HUES64 (cell line): ENCODE results near the gene CRYBG1. TPM values are rescaled to one million over a fixed set of nuclear protein-coding genes. Genes with fewer than 3 reads are reported as not detected.

Source experiments
- H3K27ac ChIP-seq: 2 replicates; pipeline ENCODE4 v1.7.0; 2013; ENCODE audit warnings: low read depth, low read length, inconsistent platforms
- H3K27me3 ChIP-seq: 2 replicates; pipeline ENCODE4 v1.6.1; 2013; ENCODE audit warnings: mild to moderate bottlenecking, low read length; ENCODE audit not compliant: insufficient read depth
- H3K36me3 ChIP-seq: 2 replicates; pipeline ENCODE4 v1.6.1; 2013; ENCODE audit warnings: mild to moderate bottlenecking, low read length; ENCODE audit not compliant: insufficient read depth
- H3K4me1 ChIP-seq: 2 replicates; pipeline ENCODE4 v1.6.1; 2013; ENCODE audit warnings: mild to moderate bottlenecking, low read length, moderate library complexity; ENCODE audit not compliant: insufficient read depth
- H3K4me3 ChIP-seq: 2 replicates; pipeline ENCODE4 v1.5.1; 2013; ENCODE audit warnings: mild to moderate bottlenecking, low read length, moderate library complexity
- H3K9ac ChIP-seq: 2 replicates; pipeline ENCODE4 v1.6.1; 2013; ENCODE audit warnings: mild to moderate bottlenecking, low read depth, low read length
- H3K9me3 ChIP-seq: 2 replicates; pipeline ENCODE4 v1.6.1; 2013; ENCODE audit warnings: low read depth, low read length; ENCODE audit not compliant: insufficient read depth
- WGBS: fragments of 150-250, 120-280 bp; methylation state at CpG from one replicate; pipeline ENCODE4 v1.1.7; 2013; ENCODE audit warnings: missing lambda C conversion rate; 5-methylcytosine and 5-hydroxymethylcytosine counted together
- polyA plus RNA-seq, 2 experiments: library from polyadenylated mRNA; stranded (reverse); fragments of 50-300 nt; gene quantifications; one replicate each; pipeline ENCODE4 v1.2.3, GENCODE V29; 2013

Gene CRYBG1
- polyA plus RNA-seq (2013, experiment 1 of 2): 1.4 TPM
- polyA plus RNA-seq (2013, experiment 2 of 2): 2.0 TPM

- peaks cover 4% of the 10 kb centered on the region for H3K4me1 ChIP-seq
- under 1% methylated on average over 66 of the region's 66 CpGs for WGBS
- H3K36me3 ChIP-seq: no peaks in the 10 kb centered on the region
- no peak within 1 kb of the TSS for H3K27ac ChIP-seq
- H3K4me3 ChIP-seq: peak within 1 kb of the TSS; percentile 71
- no peaks in the 10 kb centered on the region for H3K9me3 ChIP-seq
- peak within 1 kb of the TSS; percentile 56 for H3K9ac ChIP-seq
- peaks cover 23% of the 10 kb centered on the region for H3K27me3 ChIP-seq
These were observed at the start of gene CRYBG1 for GRCh38 chr6:106360410-106360988. TSS of gene CRYBG1 (plus strand) at chr6:106360717. CDS start at chr6:106360909, 192 bp downstream.

GRCh38 chr6:106315765-106316374 is 44.6 kb upstream of the CRYBG1 start:
- H3K4me1 ChIP-seq: no peaks in the 10 kb centered on the region
- no peak overlapping the region for H3K27ac ChIP-seq
- H3K4me3 ChIP-seq: no peak overlapping the region
- H3K9me3 ChIP-seq: no peaks in the 10 kb centered on the region
- peaks cover 35% of the 10 kb centered on the region for H3K36me3 ChIP-seq
- 94% methylated on average over 5 of the region's 6 CpGs for WGBS
- no peak overlapping the region for H3K9ac ChIP-seq
- H3K27me3 ChIP-seq: no peaks in the 10 kb centered on the region

- Histone ChIP-seq H3K27ac (no peak overlapping the region), H3K9me3 (no peaks in the 10 kb centered on the region), H3K36me3 (peaks cover 35% of the 10 kb centered on the region), H3K4me3 (no peak overlapping the region), H3K4me1 (no peaks in the 10 kb centered on the region), H3K27me3 (no peaks in the 10 kb centered on the region), H3K9ac (no peak overlapping the region)
- 95% methylated on average over 2 of the region's 3 CpGs for WGBS
These were observed 44.1 kb upstream of the CRYBG1 start for GRCh38 chr6:106316375-106316766.

GRCh38 chr6:106318061-106318460 is 42.5 kb upstream of the CRYBG1 start:
- no peak overlapping the region for H3K27ac ChIP-seq
- H3K9me3 ChIP-seq: no peaks in the 10 kb centered on the region
- 87% methylated on average over 2 of the region's 2 CpGs for WGBS
- no peaks in the 10 kb centered on the region for H3K4me1 ChIP-seq
- H3K36me3 ChIP-seq: peaks cover 30% of the 10 kb centered on the region
- no peak overlapping the region for H3K4me3 ChIP-seq
- no peak overlapping the region for H3K9ac ChIP-seq
- no peaks in the 10 kb centered on the region for H3K27me3 ChIP-seq

DNA sequence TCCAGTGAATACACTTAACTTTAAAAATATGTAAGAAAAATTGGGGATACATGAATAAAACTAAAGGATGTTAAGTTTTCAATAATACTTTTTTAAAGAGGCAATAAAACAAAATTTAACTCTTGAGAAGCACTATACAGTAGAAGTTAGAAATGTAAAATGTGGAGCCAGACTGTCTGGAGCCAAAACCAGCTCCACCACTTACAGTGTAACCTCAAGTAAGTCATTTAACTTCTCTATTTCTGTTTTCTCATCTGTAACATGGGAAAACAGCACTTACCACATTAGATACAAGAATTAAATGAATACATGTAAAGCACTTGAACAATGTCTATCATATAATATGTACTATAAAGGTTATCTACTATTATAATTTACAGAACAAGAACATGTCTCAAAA is 41.7 kb upstream of the CRYBG1 start:
- no peaks in the 10 kb centered on the region for H3K9me3 ChIP-seq
- H3K27ac ChIP-seq: no peak overlapping the region
- H3K4me1 ChIP-seq: peaks cover 2% of the 10 kb centered on the region; the same call in 1 of the 2 replicates
- no peak overlapping the region for H3K9ac ChIP-seq
- H3K4me3 ChIP-seq: no peak overlapping the region
- H3K36me3 ChIP-seq: peaks cover 22% of the 10 kb centered on the region
- H3K27me3 ChIP-seq: no peaks in the 10 kb centered on the region

- H3K9me3 ChIP-seq: no peaks in the 10 kb centered on the region
These were observed 38.6 kb upstream of the CRYBG1 start for GRCh38 chr6:106321940-106322339.

DNA sequence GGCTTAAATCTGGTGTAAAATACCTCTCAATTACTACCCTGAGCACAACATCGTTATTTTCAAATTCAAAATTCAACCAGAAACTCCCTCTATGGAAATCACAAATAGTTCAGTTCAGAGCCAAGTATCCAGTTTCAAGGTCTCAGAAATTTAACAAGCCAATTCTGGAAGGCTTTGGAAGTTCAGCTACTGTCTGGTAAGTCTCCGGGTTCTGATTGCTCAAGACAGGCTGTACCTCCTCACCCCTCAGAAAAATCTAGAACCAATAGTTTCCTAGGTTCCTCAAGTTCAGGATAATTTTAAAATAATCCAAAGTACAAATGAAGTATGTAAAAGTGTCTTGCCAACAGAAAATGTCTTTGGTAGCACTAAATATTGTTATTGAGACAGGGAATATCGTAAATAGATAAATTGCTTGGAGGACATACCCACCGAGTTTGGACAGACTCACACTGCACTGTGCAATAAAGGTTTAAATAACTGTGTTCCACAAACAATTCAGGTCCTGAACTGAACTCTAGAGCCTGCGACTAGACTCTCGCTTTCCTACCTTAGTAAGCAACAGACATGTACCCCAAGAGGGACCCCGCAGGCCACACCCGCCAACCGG is 35.7 kb upstream of the CRYBG1 start:
- H3K27ac ChIP-seq: peak overlapping the region; percentile 97
- H3K4me3 ChIP-seq: peak overlapping the region; percentile 76
- no peaks in the 10 kb centered on the region for H3K36me3 ChIP-seq
- peak overlapping the region; percentile 90 for H3K9ac ChIP-seq
- H3K27me3 ChIP-seq: no peaks in the 10 kb centered on the region
- peaks cover 8% of the 10 kb centered on the region; the same call in 1 of the 2 replicates for H3K4me1 ChIP-seq
- no peaks in the 10 kb centered on the region for H3K9me3 ChIP-seq
- WGBS: 8% methylated on average over 9 of the region's 9 CpGs

More at GRCh38 chr6:106321940-106322339, 38.6 kb upstream of the CRYBG1 start:
- over 99% methylated on average over 4 of the region's 4 CpGs for WGBS
- no peak overlapping the region for H3K27ac ChIP-seq
- peaks cover 8% of the 10 kb centered on the region; the same call in 1 of the 2 replicates for H3K4me1 ChIP-seq
- no peaks in the 10 kb centered on the region for H3K36me3 ChIP-seq
- no peak overlapping the region for H3K4me3 ChIP-seq
- H3K27me3 ChIP-seq: no peaks in the 10 kb centered on the region
- no peak overlapping the region for H3K9ac ChIP-seq

DNA sequence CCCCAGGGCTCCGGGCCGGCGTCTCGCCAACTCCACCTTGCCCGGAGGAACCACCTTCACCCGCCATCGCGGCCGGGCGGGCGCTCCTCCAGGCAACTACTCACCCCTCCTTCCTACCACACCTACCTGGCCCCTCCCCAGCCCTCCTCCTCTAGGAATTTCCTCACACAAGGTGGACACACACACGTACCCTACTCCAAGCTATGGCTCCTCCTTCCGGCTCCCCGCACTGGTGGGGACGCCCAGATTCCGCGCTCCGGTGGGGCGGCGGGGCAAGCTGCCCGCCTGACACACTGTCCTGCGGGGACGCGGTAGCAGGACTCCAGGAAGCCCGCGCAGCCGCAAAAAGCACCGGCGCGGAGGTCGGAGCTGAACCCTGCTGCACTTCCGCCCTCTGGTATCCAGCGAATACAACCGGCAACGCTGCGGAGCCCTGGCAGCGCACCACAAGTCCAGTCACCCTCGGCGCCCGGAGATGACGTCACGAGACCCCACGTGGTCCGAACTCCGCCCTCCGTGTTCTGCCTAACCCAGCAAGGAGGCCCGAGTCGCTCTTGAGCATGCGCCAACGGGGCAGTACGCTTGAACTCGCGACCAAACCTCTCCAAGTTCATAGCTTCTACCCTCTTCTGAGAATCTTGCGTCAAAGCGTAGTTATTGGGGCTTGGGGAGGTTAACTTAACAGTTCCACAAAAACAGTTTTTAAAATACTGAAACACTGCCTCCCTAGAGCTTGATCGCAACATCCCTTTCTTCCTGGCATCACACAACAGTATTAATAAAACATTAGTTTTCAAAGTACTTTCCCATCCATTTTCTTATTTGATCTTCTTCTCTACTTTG is 35.0 kb upstream of the CRYBG1 start, which contains the start of gene ATG5:
Gene ATG5 (minus strand): TSS at position 425 of the 843 bp plus-strand sequence. CDS start 9,552 bp downstream, outside the sequence.
- WGBS: 2% methylated on average over 56 of the region's 56 CpGs
- Histone ChIP-seq H3K9me3 (no peaks in the 10 kb centered on the region), H3K4me3 (peak within 1 kb of the TSS; percentile 76), H3K27me3 (no peaks in the 10 kb centered on the region; the same call in 1 of the 2 replicates), H3K27ac (peak within 1 kb of the TSS; percentile 97), H3K36me3 (no peaks in the 10 kb centered on the region), H3K4me1 (peaks cover 8% of the 10 kb centered on the region; the same call in 1 of the 2 replicates), H3K9ac (peak within 1 kb of the TSS; percentile 90)

DNA sequence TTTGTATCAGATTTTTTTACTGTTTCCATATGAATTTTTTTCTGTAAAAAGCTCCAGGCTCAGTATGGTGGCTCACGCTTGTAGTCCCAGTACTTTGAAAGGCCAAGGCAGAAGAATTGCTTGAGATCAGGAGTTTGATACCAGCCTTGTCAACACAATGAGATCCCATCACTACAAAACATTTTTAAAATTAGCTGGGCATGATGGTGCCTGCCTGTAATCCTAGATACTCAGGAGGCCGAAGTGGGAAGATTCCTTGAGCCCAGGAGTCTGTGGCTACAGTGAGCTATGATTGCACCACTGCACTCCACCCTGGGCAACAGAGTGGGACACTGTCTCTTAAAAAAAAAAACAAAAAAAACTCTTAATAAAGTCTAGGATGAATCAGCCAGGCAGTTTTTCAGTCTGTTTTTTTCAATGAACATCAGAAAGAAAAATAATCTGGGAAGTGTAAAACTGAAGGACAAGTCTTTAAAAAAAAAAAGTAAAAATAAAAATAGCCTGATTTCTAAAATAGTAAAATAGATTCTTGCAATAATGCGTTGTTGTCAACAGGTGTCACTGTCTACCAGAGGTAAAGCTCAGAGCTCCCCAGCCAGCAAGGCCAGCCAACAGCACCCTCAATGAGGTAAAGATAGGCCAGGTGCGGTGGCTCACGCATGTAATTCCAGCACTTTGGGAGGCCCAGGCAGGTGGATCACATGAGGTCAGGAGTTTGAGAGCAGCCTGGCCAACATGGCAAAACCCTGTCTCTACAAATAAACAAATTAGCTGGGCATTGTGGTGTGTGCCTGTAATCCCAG is 25.7 kb upstream of the CRYBG1 start:
- 45% methylated on average over 5 of the region's 5 CpGs for WGBS
- H3K4me1 ChIP-seq: no peaks in the 10 kb centered on the region; the same call in 1 of the 2 replicates
- no peak overlapping the region for H3K4me3 ChIP-seq
- H3K9ac ChIP-seq: no peak overlapping the region
- no peak overlapping the region for H3K27ac ChIP-seq
- H3K9me3 ChIP-seq: no peaks in the 10 kb centered on the region
- H3K27me3 ChIP-seq: no peaks in the 10 kb centered on the region; the same call in 1 of the 2 replicates
- no peaks in the 10 kb centered on the region for H3K36me3 ChIP-seq

DNA sequence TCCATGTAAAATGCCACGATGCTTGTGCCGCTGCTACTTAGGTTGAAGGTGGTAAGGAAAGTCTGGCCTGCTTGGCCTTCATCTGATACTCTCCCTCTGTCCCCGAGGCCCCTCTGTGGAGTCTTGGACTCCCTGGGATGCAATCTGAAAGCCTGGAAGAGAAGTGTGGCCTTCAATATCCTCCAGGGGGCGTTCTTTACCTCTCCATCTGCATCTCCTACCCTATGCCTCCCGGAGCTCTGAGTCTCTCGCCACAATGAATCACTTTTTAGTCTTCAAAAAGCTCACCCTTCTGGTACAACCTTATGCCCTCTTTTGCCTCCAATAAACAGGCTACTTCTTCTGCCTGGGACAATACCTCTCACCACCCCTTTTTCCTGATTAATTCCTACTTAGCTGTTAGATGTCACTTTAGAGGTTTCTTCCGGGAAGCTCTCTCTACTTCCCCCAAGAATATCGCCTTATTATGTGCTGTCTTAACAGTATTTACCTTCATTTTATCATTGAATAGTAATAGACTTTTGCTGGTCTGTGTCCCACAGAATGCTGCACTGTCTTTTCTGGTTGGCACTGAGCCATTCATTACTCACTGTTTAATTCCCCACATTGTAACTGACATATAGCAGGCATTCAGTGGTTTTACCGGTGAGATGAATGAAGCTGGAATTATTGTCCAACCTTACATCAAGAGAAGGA is 21.0 kb upstream of the CRYBG1 start:
- WGBS: 38% methylated on average over 9 of the region's 9 CpGs
- H3K9ac ChIP-seq: no peak overlapping the region
- H3K9me3 ChIP-seq: no peaks in the 10 kb centered on the region
- no peak overlapping the region for H3K27ac ChIP-seq
- no peaks in the 10 kb centered on the region; the same call in 1 of the 2 replicates for H3K4me1 ChIP-seq
- no peaks in the 10 kb centered on the region for H3K36me3 ChIP-seq
- no peaks in the 10 kb centered on the region for H3K27me3 ChIP-seq
- H3K4me3 ChIP-seq: no peak overlapping the region
